Measurements from ENCODE around the gene RCBTB2.

GRCh38 chr13:48568370-48569103 lies 35.7 kb upstream of the RCBTB2 start:
- no peak for TF ChIP-seq TCF4 (CRISPR knock-in tag; IDR thresholded peaks at IDR 0.05; ENCODE audit: borderline replicate concordance)
- TF ChIP-seq RARB (CRISPR knock-in tag; IDR thresholded peaks at IDR 0.05) = no peak
- TF ChIP-seq ZC3H10 (CRISPR knock-in tag; IDR thresholded peaks at IDR 0.05) = no peak
- TF ChIP-seq PATZ1 (CRISPR knock-in tag; IDR thresholded peaks at IDR 0.05; ENCODE audit: borderline replicate concordance) = no peak
- TF ChIP-seq ZNF8 (CRISPR knock-in tag; IDR thresholded peaks at IDR 0.05) = no peak
- TF ChIP-seq TSHZ2 (CRISPR knock-in tag; IDR thresholded peaks at IDR 0.05) = no peak
- TF ChIP-seq GLIS3 (CRISPR knock-in tag; IDR thresholded peaks at IDR 0.05) = no peak
- no peak for TF ChIP-seq SNAI2 (CRISPR knock-in tag; IDR thresholded peaks at IDR 0.05)

Measured in SK-N-SH treated with all-trans-retinoic acid at 6 μM for 48 hours (cell line).